GM23248 (cell line): ENCODE measurements around the gene CEP131. TPM values are rescaled to one million over a fixed set of nuclear protein-coding genes. Genes with fewer than 3 reads are reported as not detected.
A peak's percentile ranks its signal among the peaks of the same experiment; 100 is the strongest.

ENCODE experiments used
- DNase-seq: peaks from one replicate; pipeline ENCODE4 v3.0.0-alpha.2; 2015
- H2AFZ ChIP-seq: fragments of 200-600 bp; sonication (generic); 2 replicates; pipeline ENCODE4 v1.6.1; 2016; ENCODE audit warnings: antibody characterized with exemption
- H3F3A ChIP-seq: fragments of 200-600 bp; sonication (generic); 2 replicates; pipeline ENCODE4 v1.6.1; 2016; ENCODE audit warnings: mild to moderate bottlenecking, antibody characterized with exemption, mixed run types; ENCODE audit not compliant: insufficient read depth
- H3K27ac ChIP-seq: fragments of 200-600 bp; sonication (generic); 2 replicates; pipeline ENCODE4 v1.5.1; 2016; ENCODE audit warnings: mild to moderate bottlenecking
- H3K27me3 ChIP-seq: fragments of 200-600 bp; sonication (generic); replicated peaks from 2 replicates; pipeline ENCODE4 v1.6.1; 2016; ENCODE audit warnings: mild to moderate bottlenecking; ENCODE audit not compliant: insufficient read depth
- H3K36me3 ChIP-seq: fragments of 200-600 bp; sonication (generic); 2 replicates; pipeline ENCODE4 v1.6.1; 2016; ENCODE audit warnings: low read depth, mild to moderate bottlenecking
- H3K4me1 ChIP-seq: fragments of 200-600 bp; sonication (generic); 2 replicates; pipeline ENCODE4 v1.6.1; 2016; ENCODE audit warnings: mild to moderate bottlenecking; ENCODE audit not compliant: insufficient read depth
- H3K4me2 ChIP-seq: fragments of 200-600 bp; sonication (generic); one replicate; pipeline ENCODE4 v1.6.1; 2016; ENCODE audit warnings: mild to moderate bottlenecking; ENCODE audit not compliant: unreplicated experiment
- H3K4me3 ChIP-seq: fragments of 200-600 bp; sonication (generic); 2 replicates; pipeline ENCODE4 v1.5.1; 2016; ENCODE audit warnings: mild to moderate bottlenecking
- H3K79me2 ChIP-seq: fragments of 200-600 bp; sonication (generic); 2 replicates; pipeline ENCODE4 v1.6.1; 2016; ENCODE audit warnings: mild to moderate bottlenecking; ENCODE audit not compliant: insufficient read depth
- H3K9ac ChIP-seq: fragments of 200-600 bp; sonication (generic); 2 replicates; pipeline ENCODE4 v1.6.1; 2016; ENCODE audit warnings: mild to moderate bottlenecking
- H3K9me2 ChIP-seq: fragments of 200-600 bp; sonication (generic); 2 replicates; pipeline ENCODE4 v1.6.1; 2016; ENCODE audit warnings: mixed run types, mild to moderate bottlenecking, moderate library complexity; ENCODE audit not compliant: insufficient read depth
- H3K9me3 ChIP-seq: fragments of 200-600 bp; sonication (generic); one replicate; pipeline ENCODE4 v1.6.1; 2017; ENCODE audit warnings: low read depth
- H4K20me1 ChIP-seq: fragments of 200-600 bp; sonication (generic); 2 replicates; pipeline ENCODE4 v1.6.0; 2016; ENCODE audit not compliant: insufficient read depth
- EZH2 ChIP-seq: fragments of 200-600 bp; sonication (generic); IDR thresholded peaks from 2 replicates; pipeline ENCODE4 v1.6.1; 2018; ENCODE audit warnings: antibody characterized with exemption, mild to moderate bottlenecking; ENCODE audit not compliant: insufficient read depth, poor library complexity, severe bottlenecking
- EZH2phosphoT487 ChIP-seq: fragments of 200-600 bp; sonication (generic); IDR thresholded peaks from 2 replicates; pipeline ENCODE4 v1.6.1; 2018; ENCODE audit warnings: antibody characterized with exemption, moderate library complexity, mild to moderate bottlenecking, low read depth; ENCODE audit not compliant: insufficient read depth
- WGBS, 2 experiments: methylation state at CpG; one replicate each; pipeline ENCODE4 v1.1.6; 2015 to 2017; ENCODE audit warnings: low lambda C conversion rate in 2 of 2, low coverage in 1 of 2; ENCODE audit errors: missing lambda C conversion rate in 2 of 2; 5-methylcytosine and 5-hydroxymethylcytosine counted together
- in situ Hi-C: fragments of 300-500 bp; cut with MboI; formaldehyde crosslinking; loops from 2 replicates; pipeline ENCODE4 v1.15.0; 2020
- polyA plus RNA-seq: library from polyadenylated mRNA; unstranded; fragments of >200 nt; fragmentation: Nextera tagmentation; extraction: Ambion mirVana; gene quantifications from 2 replicates; pipeline ENCODE4 v1.2.1, GENCODE V29; 2016
- total RNA-seq: library from RNA; depleted of rRNA; stranded (reverse); fragments of >200 nt; shearing (Covaris generic); gene quantifications from 2 replicates; pipeline ENCODE4 v1.2.3, GENCODE V29; 2014

The CEP131 gene
- total and polyA plus RNA-seq, 2 experiments from 2014 or later, result 5.6 to 8.0 TPM

- no peaks in the 10 kb centered on the region for H3K36me3 ChIP-seq
- no peaks in the 10 kb centered on the region for H3K79me2 ChIP-seq
- H3F3A ChIP-seq, result no peaks in the 10 kb centered on the region
- no peaks in the 10 kb centered on the region for H4K20me1 ChIP-seq
- no peak overlapping the region for H3K9ac ChIP-seq
- no peaks in the 10 kb centered on the region for H3K4me1 ChIP-seq
- H3K4me3 ChIP-seq, result no peak overlapping the region
- no peak overlapping the region for H3K4me2 ChIP-seq
- H2AFZ ChIP-seq, result no peak overlapping the region
- WGBS, 2 experiments, result 70 to 74% methylated on average over 11 of the region's 11 CpGs
- no peak for TF ChIP-seq EZH2
- no peak for TF ChIP-seq EZH2phosphoT487
- in situ Hi-C loops, result no loop called here
- H3K27me3 ChIP-seq, result no peaks in the 10 kb centered on the region
- no peak overlapping the region for H3K27ac ChIP-seq
- no peaks in the 10 kb centered on the region for H3K9me3 ChIP-seq
- DNase-seq, result no peak
- H3K9me2 ChIP-seq, result no peaks in the 10 kb centered on the region
Observed at GRCh38 chr17:81173052-81173761, 49.6 kb downstream of the CEP131 start.

DNA sequence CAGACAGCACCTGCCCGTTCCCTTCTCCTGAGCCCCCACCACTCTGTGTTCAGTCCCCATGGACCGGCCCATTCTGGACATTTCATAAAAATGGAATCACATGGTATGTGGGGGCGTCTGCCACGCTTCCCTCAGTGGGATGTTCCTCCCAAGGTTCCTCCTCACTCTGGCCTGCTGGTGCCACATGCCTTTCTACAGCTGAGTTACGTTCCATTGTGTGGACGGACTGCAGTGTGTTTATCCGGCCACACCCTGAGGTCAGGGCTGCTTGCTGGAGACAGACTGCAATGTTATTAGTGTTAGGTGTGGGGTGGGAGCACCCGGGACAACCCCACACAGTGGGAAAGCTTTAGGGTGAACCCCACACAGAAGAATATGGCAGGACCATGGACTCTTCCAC, 50.8 kb downstream of the CEP131 start:
- 0 out of 2 replicates have a peak, but pooled peaks cover 5% of the 10 kb centered on the region for H3K27me3 ChIP-seq
- H3K9me3 ChIP-seq, result no peaks in the 10 kb centered on the region
- no peaks in the 10 kb centered on the region for H3K79me2 ChIP-seq
- no peaks in the 10 kb centered on the region for H3K9me2 ChIP-seq
- no peak overlapping the region for H2AFZ ChIP-seq
- H3K27ac ChIP-seq, result no peak overlapping the region
- no peaks in the 10 kb centered on the region for H3F3A ChIP-seq
- DNase-seq, result peak; percentile 27
- H3K4me1 ChIP-seq, result no peaks in the 10 kb centered on the region
- in situ Hi-C loops, result no loop called here
- no peaks in the 10 kb centered on the region for H3K36me3 ChIP-seq
- WGBS, 2 experiments, result 57 to 62% methylated on average over 8 of the region's 8 CpGs
- H3K4me2 ChIP-seq, result no peak overlapping the region
- H4K20me1 ChIP-seq, result no peaks in the 10 kb centered on the region
- no peak overlapping the region for H3K4me3 ChIP-seq
- no peak for TF ChIP-seq EZH2
- TF ChIP-seq EZH2phosphoT487, result no peak
- no peak overlapping the region for H3K9ac ChIP-seq

DNA sequence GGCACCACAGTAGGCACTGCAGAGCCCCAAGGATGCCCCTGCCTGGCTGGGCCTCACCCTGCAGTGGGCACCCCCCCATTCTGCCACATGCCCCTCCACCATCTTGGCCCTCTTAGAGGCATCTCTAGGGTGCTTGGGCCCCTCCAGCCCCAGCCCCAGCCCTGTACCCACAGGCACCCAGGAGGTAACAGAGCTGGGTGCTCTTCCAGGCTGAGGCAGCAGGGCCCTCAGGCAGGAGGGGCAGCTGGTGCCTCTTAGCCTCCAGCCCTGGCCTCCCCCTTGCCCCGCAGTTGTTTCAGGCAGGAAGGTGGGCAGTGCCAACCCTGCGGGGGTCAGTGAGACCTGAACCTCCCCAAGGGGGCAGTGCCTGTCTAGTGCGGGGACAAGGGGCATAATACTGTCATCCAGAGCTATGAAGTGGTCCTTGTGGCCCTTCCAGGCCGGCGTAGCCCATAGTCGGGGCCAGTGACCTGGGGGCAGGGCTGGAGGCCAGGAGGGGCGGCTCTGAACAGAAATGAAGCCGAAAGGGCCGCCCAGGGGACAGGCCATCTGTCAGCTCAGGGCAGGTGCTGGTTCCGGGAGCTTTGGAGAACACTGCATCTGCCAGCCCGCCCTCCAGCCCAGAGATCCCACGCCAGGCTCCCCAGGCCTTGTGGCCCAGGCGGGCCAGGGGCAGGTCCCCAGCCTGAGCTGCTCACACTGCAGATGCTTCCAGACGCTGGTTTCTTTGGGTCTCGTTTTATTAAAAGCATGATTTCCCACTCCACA, 51.9 kb downstream of the CEP131 start:
- WGBS, 2 experiments, result 86 to 90% methylated on average over 15 of the region's 15 CpGs
- Histone ChIP-seq H3K9me3 (no peaks in the 10 kb centered on the region), H3K4me1 (no peaks in the 10 kb centered on the region), H3K27me3 (peaks cover 10% of the 10 kb centered on the region; the same call in 1 of the 2 replicates), H3F3A (no peaks in the 10 kb centered on the region), H3K36me3 (no peaks in the 10 kb centered on the region), H3K79me2 (no peaks in the 10 kb centered on the region), H3K27ac (no peak overlapping the region), H3K9me2 (no peaks in the 10 kb centered on the region), H3K4me2 (no peak overlapping the region), H3K4me3 (no peak overlapping the region), H2AFZ (no peak overlapping the region), H4K20me1 (no peaks in the 10 kb centered on the region), H3K9ac (no peak overlapping the region)
- DNase-seq, result no peak
- in situ Hi-C loops, result no loop called here
- TF ChIP-seq EZH2phosphoT487 (no peak), EZH2 (no peak)

DNA sequence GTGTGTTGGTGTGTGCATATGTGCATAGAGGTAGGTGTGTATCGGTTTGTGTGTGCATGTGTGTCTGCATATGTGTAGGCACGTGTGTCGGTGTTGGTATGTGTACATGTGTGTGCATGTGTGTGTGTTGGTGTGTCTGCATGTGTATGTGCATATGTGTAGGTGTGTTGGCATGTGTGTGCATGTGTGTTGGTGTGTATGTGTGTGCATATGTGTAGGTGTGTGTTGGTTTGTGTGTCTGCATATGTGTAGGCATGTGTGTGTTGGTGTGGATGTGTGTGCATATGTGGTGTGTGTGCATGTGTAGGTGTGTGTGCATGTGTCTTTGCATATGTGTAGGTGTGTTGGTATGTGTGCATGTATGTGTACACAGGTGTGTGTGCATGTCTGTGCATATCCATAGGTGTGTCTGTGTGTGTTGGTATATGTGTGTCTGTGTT, 52.9 kb downstream of the CEP131 start:
- Histone ChIP-seq H4K20me1 (no peaks in the 10 kb centered on the region), H3K4me3 (no peak overlapping the region), H3F3A (no peaks in the 10 kb centered on the region), H3K27ac (no peak overlapping the region), H2AFZ (no peak overlapping the region), H3K4me1 (no peaks in the 10 kb centered on the region), H3K36me3 (no peaks in the 10 kb centered on the region), H3K9ac (no peak overlapping the region), H3K4me2 (no peak overlapping the region), H3K27me3 (peaks cover 10% of the 10 kb centered on the region; the same call in 1 of the 2 replicates), H3K9me3 (no peaks in the 10 kb centered on the region), H3K79me2 (no peaks in the 10 kb centered on the region), H3K9me2 (no peaks in the 10 kb centered on the region)
- 77 to 86% methylated on average over 3 of the region's 3 CpGs for WGBS, 2 experiments
- TF ChIP-seq EZH2 (no peak), EZH2phosphoT487 (no peak)
- no peak for DNase-seq
- in situ Hi-C loops, result no loop called here
